Neural cell (in vitro differentiated cells): ENCODE data around the gene CCDC61. TPM values are rescaled to one million over a fixed set of nuclear protein-coding genes. Genes with fewer than 3 reads are reported as not detected.

Source experiments
- H2AFZ ChIP-seq: fragments of 200-600, 300-800 bp; sonication (generic), shearing (Covaris generic); 2 replicates; pipeline ENCODE4 v1.6.0; 2014; ENCODE audit warnings: low read depth, mild to moderate bottlenecking, antibody characterized with exemption, low read length, moderate library complexity
- H3F3A ChIP-seq: fragments of 200-600 bp; shearing (Covaris generic); 2 replicates; pipeline ENCODE4 v1.6.1; 2016; ENCODE audit warnings: mild to moderate bottlenecking, moderate library complexity, mixed read lengths, antibody characterized with exemption, low read length; ENCODE audit not compliant: insufficient read depth, poor library complexity, severe bottlenecking
- H3K27ac ChIP-seq: fragments of 200-600, 300-800 bp; sonication (generic), shearing (Covaris generic); 2 replicates; pipeline ENCODE4 v1.5.1; 2014; ENCODE audit warnings: mild to moderate bottlenecking, low read length, moderate library complexity
- H3K27me3 ChIP-seq: fragments of 300-800, 200-600 bp; sonication (generic), shearing (Covaris generic); 2 replicates; pipeline ENCODE4 v1.6.0; 2014; ENCODE audit warnings: mild to moderate bottlenecking, low read depth, low read length, moderate library complexity; ENCODE audit not compliant: insufficient read depth
- H3K36me3 ChIP-seq: fragments of 300-800, 200-600 bp; sonication (generic), shearing (Covaris generic); 2 replicates; pipeline ENCODE4 v1.5.1; 2014; ENCODE audit warnings: mild to moderate bottlenecking, antibody characterized with exemption, low read length, moderate library complexity; ENCODE audit not compliant: insufficient read depth
- H3K4me2 ChIP-seq: fragments of 300-800, 200-600 bp; sonication (generic), shearing (Covaris generic); 2 replicates; pipeline ENCODE4 v1.6.0; 2014; ENCODE audit warnings: mild to moderate bottlenecking, low read length
- H3K4me3 ChIP-seq: fragments of 300-800, 200-600 bp; sonication (generic), shearing (Covaris generic); 2 replicates; pipeline ENCODE4 v1.5.1; 2014; ENCODE audit warnings: mild to moderate bottlenecking, low read length, moderate library complexity
- H3K79me2 ChIP-seq: fragments of 200-600 bp; shearing (Covaris generic); replicated peaks from 2 replicates; pipeline ENCODE4 v1.6.0; 2014; ENCODE audit warnings: mild to moderate bottlenecking, low read length, moderate library complexity; ENCODE audit not compliant: insufficient read depth
- H3K9ac ChIP-seq: fragments of 300-800, 200-600 bp; sonication (generic), shearing (Covaris generic); 2 replicates; pipeline ENCODE4 v1.6.1; 2016; ENCODE audit warnings: mild to moderate bottlenecking, low read length, mixed read lengths
- H3K9me2 ChIP-seq: fragments of 200-600 bp; shearing (Covaris generic); 2 replicates; pipeline ENCODE4 v1.6.1; 2016; ENCODE audit warnings: mild to moderate bottlenecking, low read length, mixed read lengths; ENCODE audit not compliant: insufficient read depth
- H3K9me3 ChIP-seq: fragments of 200-600, 300-800 bp; sonication (generic), shearing (Covaris generic); 2 replicates; pipeline ENCODE4 v1.6.1; 2016; ENCODE audit warnings: mild to moderate bottlenecking, mixed run types, low read length, moderate library complexity, mixed read lengths
- H4K20me1 ChIP-seq: fragments of 200-600 bp; shearing (Covaris generic); 2 replicates; pipeline ENCODE4 v1.6.1; 2016; ENCODE audit warnings: mild to moderate bottlenecking, mixed run types; ENCODE audit not compliant: insufficient read depth
- EP300 ChIP-seq: fragments of 450-650 bp; conservative IDR thresholded peaks from 2 replicates; pipeline ENCODE4 v1.6.1; 2014; ENCODE audit warnings: antibody characterized with exemption, mild to moderate bottlenecking, moderate library complexity; ENCODE audit not compliant: poor library complexity, severe bottlenecking
- EZH2 ChIP-seq: fragments of 200-600, 300-800 bp; shearing (Covaris generic), sonication (generic); IDR thresholded peaks from 2 replicates; pipeline ENCODE4 v1.6.1; 2014; ENCODE audit warnings: antibody characterized with exemption, low read length, borderline replicate concordance, mild to moderate bottlenecking; ENCODE audit not compliant: insufficient read depth, poor library complexity, severe bottlenecking
- MXI1 ChIP-seq: fragments of 450-650 bp; conservative IDR thresholded peaks from 2 replicates; pipeline ENCODE4 v1.6.1; 2014; ENCODE audit warnings: antibody characterized with exemption, mild to moderate bottlenecking; ENCODE audit not compliant: poor library complexity, severe bottlenecking
- POLR2AphosphoS5 ChIP-seq: IDR thresholded peaks from 2 replicates; pipeline ENCODE4 v1.6.1; 2012
- RAD21 ChIP-seq: fragments of 450-650 bp; conservative IDR thresholded peaks from 2 replicates; pipeline ENCODE4 v1.6.1; 2014; ENCODE audit warnings: antibody characterized with exemption, mild to moderate bottlenecking, moderate library complexity
- SMC3 ChIP-seq: fragments of 450-650 bp; conservative IDR thresholded peaks from 2 replicates; pipeline ENCODE4 v1.6.1; 2014; ENCODE audit warnings: antibody characterized with exemption, mild to moderate bottlenecking, moderate library complexity; ENCODE audit not compliant: poor library complexity
- TAF1 ChIP-seq: IDR thresholded peaks from 2 replicates; pipeline ENCODE4 v1.6.1; 2012; ENCODE audit warnings: low read depth
- polyA plus RNA-seq: library from polyadenylated mRNA; depleted of rRNA; stranded (reverse); fragments of >200 nt; gene quantifications from 2 replicates; pipeline ENCODE4 v1.2.3, GENCODE V29; 2014
- TF ChIP-seq, protein P1 (sequence below): fragments of 450-650 bp; IDR thresholded peaks from 2 replicates; pipeline ENCODE4 v1.5.1; 2014; ENCODE audit warnings: antibody characterized with exemption, mild to moderate bottlenecking, moderate library complexity; ENCODE audit not compliant: poor library complexity, severe bottlenecking
- TF ChIP-seq, protein P2 (sequence below): IDR thresholded peaks from 2 replicates; pipeline ENCODE4 v1.6.1; 2012; ENCODE audit warnings: borderline replicate concordance

Gene CCDC61
- polyA plus RNA-seq, 1 donor from 2014 or later = 0.82 TPM

DNA sequence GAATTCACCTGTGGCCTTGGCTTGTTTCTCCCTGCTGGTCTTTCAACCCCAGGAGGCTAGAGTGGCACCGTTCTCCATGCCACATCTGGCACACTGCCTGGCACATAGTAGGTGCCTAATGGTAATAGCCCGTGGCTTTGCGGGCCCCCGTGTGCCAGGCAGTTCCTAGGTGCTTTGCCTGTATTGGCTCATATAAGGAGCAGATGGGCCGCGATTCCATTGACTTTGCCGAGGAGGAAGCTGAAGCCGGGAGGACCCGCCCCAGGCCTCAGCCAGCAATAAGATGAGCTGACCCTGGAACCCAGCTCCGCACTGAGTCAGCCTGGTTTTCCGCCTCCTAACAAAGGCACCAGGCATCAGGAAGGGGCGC, 26.8 kb downstream of the CCDC61 start:
- Histone ChIP-seq H3F3A (no peaks in the 10 kb centered on the region), H2AFZ (no peak overlapping the region), H3K27ac (no peak overlapping the region), H3K36me3 (no peaks in the 10 kb centered on the region), H3K9ac (no peak overlapping the region), H3K9me2 (no peaks in the 10 kb centered on the region), H4K20me1 (no peaks in the 10 kb centered on the region), H3K27me3 (no peaks in the 10 kb centered on the region), H3K9me3 (no peaks in the 10 kb centered on the region), H3K4me3 (no peak overlapping the region), H3K4me2 (no peak overlapping the region), H3K79me2 (no peaks in the 10 kb centered on the region)
- TF ChIP-seq RAD21 = no peak
- TF ChIP-seq TAF1 = no peak
- TF ChIP-seq MXI1 = no peak
- TF ChIP-seq SMC3 = no peak
- no peak for TF ChIP-seq POLR2AphosphoS5
- TF ChIP-seq EZH2 = no peak
- TF ChIP-seq, protein P1, sequence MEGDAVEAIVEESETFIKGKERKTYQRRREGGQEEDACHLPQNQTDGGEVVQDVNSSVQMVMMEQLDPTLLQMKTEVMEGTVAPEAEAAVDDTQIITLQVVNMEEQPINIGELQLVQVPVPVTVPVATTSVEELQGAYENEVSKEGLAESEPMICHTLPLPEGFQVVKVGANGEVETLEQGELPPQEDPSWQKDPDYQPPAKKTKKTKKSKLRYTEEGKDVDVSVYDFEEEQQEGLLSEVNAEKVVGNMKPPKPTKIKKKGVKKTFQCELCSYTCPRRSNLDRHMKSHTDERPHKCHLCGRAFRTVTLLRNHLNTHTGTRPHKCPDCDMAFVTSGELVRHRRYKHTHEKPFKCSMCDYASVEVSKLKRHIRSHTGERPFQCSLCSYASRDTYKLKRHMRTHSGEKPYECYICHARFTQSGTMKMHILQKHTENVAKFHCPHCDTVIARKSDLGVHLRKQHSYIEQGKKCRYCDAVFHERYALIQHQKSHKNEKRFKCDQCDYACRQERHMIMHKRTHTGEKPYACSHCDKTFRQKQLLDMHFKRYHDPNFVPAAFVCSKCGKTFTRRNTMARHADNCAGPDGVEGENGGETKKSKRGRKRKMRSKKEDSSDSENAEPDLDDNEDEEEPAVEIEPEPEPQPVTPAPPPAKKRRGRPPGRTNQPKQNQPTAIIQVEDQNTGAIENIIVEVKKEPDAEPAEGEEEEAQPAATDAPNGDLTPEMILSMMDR = no peak
- TF ChIP-seq EP300 = no peak
- TF ChIP-seq, protein P2, sequence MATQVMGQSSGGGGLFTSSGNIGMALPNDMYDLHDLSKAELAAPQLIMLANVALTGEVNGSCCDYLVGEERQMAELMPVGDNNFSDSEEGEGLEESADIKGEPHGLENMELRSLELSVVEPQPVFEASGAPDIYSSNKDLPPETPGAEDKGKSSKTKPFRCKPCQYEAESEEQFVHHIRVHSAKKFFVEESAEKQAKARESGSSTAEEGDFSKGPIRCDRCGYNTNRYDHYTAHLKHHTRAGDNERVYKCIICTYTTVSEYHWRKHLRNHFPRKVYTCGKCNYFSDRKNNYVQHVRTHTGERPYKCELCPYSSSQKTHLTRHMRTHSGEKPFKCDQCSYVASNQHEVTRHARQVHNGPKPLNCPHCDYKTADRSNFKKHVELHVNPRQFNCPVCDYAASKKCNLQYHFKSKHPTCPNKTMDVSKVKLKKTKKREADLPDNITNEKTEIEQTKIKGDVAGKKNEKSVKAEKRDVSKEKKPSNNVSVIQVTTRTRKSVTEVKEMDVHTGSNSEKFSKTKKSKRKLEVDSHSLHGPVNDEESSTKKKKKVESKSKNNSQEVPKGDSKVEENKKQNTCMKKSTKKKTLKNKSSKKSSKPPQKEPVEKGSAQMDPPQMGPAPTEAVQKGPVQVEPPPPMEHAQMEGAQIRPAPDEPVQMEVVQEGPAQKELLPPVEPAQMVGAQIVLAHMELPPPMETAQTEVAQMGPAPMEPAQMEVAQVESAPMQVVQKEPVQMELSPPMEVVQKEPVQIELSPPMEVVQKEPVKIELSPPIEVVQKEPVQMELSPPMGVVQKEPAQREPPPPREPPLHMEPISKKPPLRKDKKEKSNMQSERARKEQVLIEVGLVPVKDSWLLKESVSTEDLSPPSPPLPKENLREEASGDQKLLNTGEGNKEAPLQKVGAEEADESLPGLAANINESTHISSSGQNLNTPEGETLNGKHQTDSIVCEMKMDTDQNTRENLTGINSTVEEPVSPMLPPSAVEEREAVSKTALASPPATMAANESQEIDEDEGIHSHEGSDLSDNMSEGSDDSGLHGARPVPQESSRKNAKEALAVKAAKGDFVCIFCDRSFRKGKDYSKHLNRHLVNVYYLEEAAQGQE = no peak

DNA sequence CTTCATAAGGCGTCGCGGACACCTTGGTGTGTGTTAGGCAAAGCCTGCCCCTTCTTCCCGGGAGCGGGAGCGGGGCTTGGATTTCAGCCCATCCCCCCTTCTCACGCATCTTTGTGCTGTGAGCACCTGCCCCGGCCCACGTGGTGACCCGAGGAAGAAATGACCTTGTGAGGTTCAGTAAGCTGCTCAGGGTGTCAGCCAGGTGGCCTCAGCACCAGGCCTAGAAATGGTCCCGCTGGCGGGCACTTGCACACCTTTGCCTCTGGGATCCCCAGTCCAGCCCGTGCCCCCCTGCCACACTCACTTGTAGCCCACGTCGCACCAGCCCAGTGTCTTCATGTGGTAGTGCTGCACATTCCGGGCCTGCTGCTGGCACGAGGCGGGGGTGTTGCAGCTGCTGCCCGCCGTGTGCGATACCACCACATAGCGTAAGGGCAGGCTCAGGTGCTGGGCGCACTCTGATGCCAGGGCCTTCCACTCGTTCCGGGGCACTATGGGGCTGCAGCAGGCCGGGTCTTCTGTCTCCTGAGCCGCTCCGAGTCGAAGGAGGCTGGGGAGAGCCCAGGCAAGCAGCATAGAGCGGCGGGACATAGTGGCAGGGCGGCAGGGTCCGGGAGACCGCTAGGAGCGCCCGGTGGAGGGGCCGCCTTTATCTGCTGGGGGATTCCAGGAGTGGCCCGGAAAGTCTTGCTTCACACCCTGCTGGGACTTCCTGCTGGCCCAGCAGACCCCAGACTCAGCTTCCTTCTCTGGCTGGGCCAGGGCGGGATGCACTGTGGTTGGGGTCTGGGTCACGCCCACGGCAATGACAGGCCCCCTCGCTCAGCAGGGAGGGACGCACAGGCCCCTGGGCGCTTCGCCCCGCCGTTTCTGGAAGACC, 27.4 kb downstream of the CCDC61 start, which contains the start of gene PGLYRP1:
TSS of gene PGLYRP1 (minus strand) at position 623 of the 880 bp plus-strand sequence. CDS start at position 591, 32 bp downstream.
- Histone ChIP-seq H3K4me3 (no peak within 1 kb of the TSS), H3K27ac (no peak within 1 kb of the TSS)

More for the DNA sequence above, 27.4 kb downstream of the CCDC61 start, which contains the start of gene PGLYRP1:
- Histone ChIP-seq H3K9me2 (no peaks in the 10 kb centered on the region), H2AFZ (no peak within 1 kb of the TSS), H3K36me3 (no peaks in the 10 kb centered on the region), H3F3A (no peaks in the 10 kb centered on the region), H3K79me2 (no peaks in the 10 kb centered on the region), H3K9ac (no peak within 1 kb of the TSS), H3K4me2 (no peak within 1 kb of the TSS), H3K27me3 (no peaks in the 10 kb centered on the region), H3K9me3 (no peaks in the 10 kb centered on the region), H4K20me1 (no peaks in the 10 kb centered on the region)
- TF ChIP-seq, protein P2 = no peak
- TF ChIP-seq RAD21 = no peak
- no peak for TF ChIP-seq SMC3
- no peak for TF ChIP-seq POLR2AphosphoS5
- TF ChIP-seq, protein P1 = no peak
